ENCODE data around the gene DNAH6.

GRCh38 chr2:84559838-84560237, 43.5 kb downstream of the DNAH6 start:
- no peak for TF ChIP-seq CTCF (IDR thresholded peaks at IDR 0.05)
- TF ChIP-seq POLR2A (IDR thresholded peaks at IDR 0.05) = no peak

Data from right lobe of liver (tissue), 4 donors.